GM12878 (cell line): ENCODE results near the gene PTGIS. TPM values are rescaled to one million over a fixed set of nuclear protein-coding genes. Genes with fewer than 3 reads are reported as not detected.

ENCODE experiments used
- ATAC-seq: fragments of 200-7000 bp; cut with Tn5 transposase; 3 replicates; pipeline ENCODE4 v1.9.1; 2020; ENCODE audit warnings: mild to moderate bottlenecking, moderate library complexity
- BruUV-seq: library from RNA; stranded (reverse); fragments of 400-500 nt; replicated peaks from 2 replicates; lab custom pipeline; 2021; lab: Mats Ljungman, UMichigan
- CTCF ChIA-PET: fragments of 300-600 bp; sonication (Branson Sonifier 250); formaldehyde crosslinking; extraction: SDS; loops from one replicate; lab custom pipeline; 2021; ENCODE audit warnings: inconsistent platforms; lab: Yijun Ruan, JAX
- POLR2A ChIA-PET: fragments of 350-600 bp; formaldehyde crosslinking; extraction: SDS; loops from one replicate; lab custom pipeline; 2021; ENCODE audit warnings: inconsistent platforms; lab: Charles Lee
- RAD21 ChIA-PET: fragments of 300-600 bp; sonication (Branson Sonifier 250); formaldehyde crosslinking; loops from one replicate; lab custom pipeline; 2023; ENCODE audit warnings: antibody characterized with exemption; ENCODE audit not compliant: unreplicated experiment; lab: Charles Lee
- SMC1A ChIA-PET: fragments of 300-600 bp; sonication (Branson Sonifier 250); formaldehyde crosslinking; loops from one replicate; lab custom pipeline; 2023; ENCODE audit not compliant: unreplicated experiment, uncharacterized antibody; lab: Charles Lee
- DNase-seq: peaks from one replicate; pipeline ENCODE4 v3.0.0-alpha.2; 2011; ENCODE audit warnings: low read depth, low spot score
- FAIRE-seq: peaks from 3 replicates; lab custom pipeline; 2011; peaks lifted over from hg19 to GRCh38; lab: Jason Lieb, UNC
- H2AFZ ChIP-seq: 2 replicates; pipeline ENCODE4 v1.6.0; 2011; ENCODE audit warnings: low read depth, low read length, control low read depth; ENCODE audit not compliant: control insufficient read depth
- H3K27ac ChIP-seq: 2 replicates; pipeline ENCODE4 v1.5.1; 2011; ENCODE audit warnings: control low read depth; ENCODE audit not compliant: control insufficient read depth, insufficient read depth
- H3K27me3 ChIP-seq, 2 experiments: replicated peaks in 1 of 2; 2 replicates each; pipeline versions ENCODE4 v1.6.0 to v1.6.1; 2011; ENCODE audit warnings: low read length in 1 of 2; ENCODE audit not compliant: control insufficient read depth in 2 of 2, insufficient read depth in 2 of 2
- H3K36me3 ChIP-seq, 2 experiments: 2 replicates each; pipeline ENCODE4 v1.5.1; 2011; ENCODE audit warnings: low read length in 1 of 2; ENCODE audit not compliant: control insufficient read depth in 2 of 2, insufficient read depth in 2 of 2
- H3K4me1 ChIP-seq: 2 replicates; pipeline ENCODE4 v1.6.1; 2011; ENCODE audit warnings: mild to moderate bottlenecking, low read length, moderate library complexity, mixed read lengths; ENCODE audit not compliant: control insufficient read depth, insufficient read depth
- H3K4me2 ChIP-seq: 2 replicates; pipeline ENCODE4 v1.6.0; 2011; ENCODE audit warnings: control low read depth; ENCODE audit not compliant: control insufficient read depth, insufficient read depth
- H3K4me3 ChIP-seq: fragments of 200-600 bp; sonication (generic); 2 replicates; pipeline ENCODE4 v1.5.1; 2016
- H3K79me2 ChIP-seq: 2 replicates; pipeline ENCODE4 v1.6.0; 2011; ENCODE audit warnings: low read length; ENCODE audit not compliant: control insufficient read depth, insufficient read depth
- H3K9ac ChIP-seq: 2 replicates; pipeline ENCODE4 v1.8.0; 2011; ENCODE audit warnings: low read length, control low read depth, mixed read lengths; ENCODE audit not compliant: control insufficient read depth, insufficient read depth
- H3K9me3 ChIP-seq: replicated peaks from 3 replicates; pipeline ENCODE4 v1.5.1; 2011; ENCODE audit warnings: mild to moderate bottlenecking, low read length; ENCODE audit not compliant: control insufficient read depth, insufficient read depth
- H4K20me1 ChIP-seq: 2 replicates; pipeline ENCODE4 v1.6.0; 2011; ENCODE audit not compliant: control insufficient read depth, insufficient read depth
- ASH2L ChIP-seq: fragments of 300-600, 200-600 bp; sonication (generic); IDR thresholded peaks from 2 replicates; pipeline ENCODE4 v1.6.1; 2017; ENCODE audit warnings: low read depth, mild to moderate bottlenecking, borderline replicate concordance
- BCL11A ChIP-seq: IDR thresholded peaks from 2 replicates; pipeline ENCODE4 v1.6.1; 2011; ENCODE audit warnings: low read depth, low read length
- BRCA1 ChIP-seq: IDR thresholded peaks from 2 replicates; pipeline ENCODE4 v1.6.1; 2011; ENCODE audit warnings: low read depth, low read length, improper control_type of control experiment
- CBX3 ChIP-seq: fragments of 200-600 bp; sonication (generic); IDR thresholded peaks from 2 replicates; pipeline ENCODE4 v1.6.1; 2016; ENCODE audit warnings: low read depth, borderline replicate concordance
- DPF2 ChIP-seq: fragments of 450-650 bp; IDR thresholded peaks from 2 replicates; pipeline ENCODE4 v1.6.1; 2017; ENCODE audit warnings: mild to moderate bottlenecking
- ESRRA ChIP-seq: IDR thresholded peaks from 2 replicates; pipeline ENCODE4 v1.6.1; 2012; ENCODE audit warnings: mild to moderate bottlenecking, low read length, improper control_type of control experiment
- GABPA ChIP-seq: IDR thresholded peaks from 2 replicates; pipeline ENCODE4 v1.6.1; 2014; ENCODE audit warnings: antibody characterized with exemption, low read depth, mild to moderate bottlenecking, inconsistent platforms
- MLLT1 ChIP-seq: fragments of 450-650 bp; IDR thresholded peaks from 2 replicates; pipeline ENCODE4 v1.6.1; 2016; ENCODE audit warnings: mild to moderate bottlenecking
- NBN ChIP-seq: fragments of 450-650 bp; IDR thresholded peaks from 2 replicates; pipeline ENCODE4 v1.6.1; 2016
- NR2C2 ChIP-seq: IDR thresholded peaks from 2 replicates; pipeline ENCODE4 v1.6.1; 2011; ENCODE audit warnings: borderline replicate concordance, low read depth; ENCODE audit not compliant: control insufficient read depth, insufficient read length
- PBX3 ChIP-seq: IDR thresholded peaks from 2 replicates; pipeline ENCODE4 v1.6.1; 2011; ENCODE audit warnings: mild to moderate bottlenecking, low read depth, low read length, moderate library complexity; ENCODE audit not compliant: insufficient replicate concordance
- RB1 ChIP-seq: fragments of 450-650 bp; formaldehyde crosslinking; IDR thresholded peaks from 2 replicates; pipeline ENCODE4 v1.6.1; 2017; ENCODE audit warnings: mild to moderate bottlenecking, borderline replicate concordance
- SMARCA5 ChIP-seq: fragments of 450-650 bp; IDR thresholded peaks from 2 replicates; pipeline ENCODE4 v1.6.1; 2017; ENCODE audit warnings: mild to moderate bottlenecking
- SMC3 ChIP-seq: IDR thresholded peaks from 2 replicates; pipeline ENCODE4 v1.6.1; 2011; ENCODE audit warnings: low read length, improper control_type of control experiment, borderline replicate concordance
- SPI1 ChIP-seq: IDR thresholded peaks from 2 replicates; pipeline ENCODE4 v1.6.1; 2011; ENCODE audit warnings: low read depth, mild to moderate bottlenecking, low read length, moderate library complexity, borderline replicate concordance; ENCODE audit not compliant: insufficient read depth
- SREBF1 ChIP-seq: IDR thresholded peaks from 2 replicates; pipeline ENCODE4 v1.6.1; 2012; ENCODE audit warnings: mild to moderate bottlenecking, low read length
- STAT1 ChIP-seq: fragments of 450-650 bp; conservative IDR thresholded peaks from 2 replicates; pipeline ENCODE4 v1.6.1; 2014; ENCODE audit warnings: antibody characterized with exemption, mild to moderate bottlenecking
- ZBTB4 ChIP-seq: fragments of 450-650 bp; formaldehyde crosslinking; IDR thresholded peaks from 2 replicates; pipeline ENCODE4 v1.4.0; 2022; ENCODE audit warnings: mild to moderate bottlenecking, moderate library complexity
- WGBS: methylation state at CpG from one replicate; pipeline ENCODE4 v1.1.6; 2016; ENCODE audit warnings: low lambda C conversion rate; ENCODE audit not compliant: insufficient replicate concordance, insufficient coverage; ENCODE audit errors: missing lambda C conversion rate; 5-methylcytosine and 5-hydroxymethylcytosine counted together
- in situ Hi-C: fragments of 300-500 bp; cut with MboI; formaldehyde crosslinking; loops from 9 replicates; pipeline ENCODE4 v1.14.3; 2018; ENCODE audit warnings: mixed read lengths
- intact Hi-C: fragments of 100-400 bp; cut with micrococcal nuclease; formaldehyde crosslinking; loops from one replicate; pipeline ENCODE4 v1.14.2; 2022; ENCODE audit not compliant: unreplicated experiment
- polyA plus RNA-seq, 11 experiments: library from polyadenylated mRNA; depleted of rRNA in 4 of 11; unstranded in 6 of 11; stranded (reverse) in 5 of 11; fragments of >200 nt; fragmentation: Nextera tagmentation in 4 of 11; fragmentation: Illumina TruSeq in 1 of 11; extraction: Ambion mirVana in 4 of 11; extraction: Trizol in 1 of 11; gene quantifications; 1 replicate in 1 of 11; 2 replicates in 10 of 11; pipeline versions ENCODE4 v1.2.1 to v1.2.3, GENCODE V29; 2011 to 2016; ENCODE audit warnings: inconsistent platforms in 2 of 11, missing spikeins in 2 of 11, low read depth in 1 of 11
- total RNA-seq, 4 experiments: library from RNA; depleted of rRNA in 3 of 4; stranded (reverse); fragments of >200 nt in 3 of 4; fragmentation: Illumina TruSeq in 1 of 4; extraction: Trizol in 1 of 4; gene quantifications; 2 replicates each; pipeline versions ENCODE4 v1.2.1 to v1.2.3, GENCODE V29; 2013 to 2021

Gene PTGIS
- total and polyA plus RNA-seq, 10 of the 15 experiments (the other 5 are each of a cell fraction or from before 2014, with no cell fraction given), result 0.10 TPM; not detected in 9

- intact Hi-C loops (no loop called here), in situ Hi-C loops (no loop called here)
- ChIA-PET CTCF (interaction anchor here (0.9 to 1.2 kb wide), 2 partner anchors 17 to 83 kb away, joined by 3 to 4 read pairs; no protein-coding TSS in a partner anchor), RAD21 (no interaction called here), SMC1A (interaction anchor here (0.6 to 1.0 kb wide), 3 partner anchors 214 to 687 kb away, joined by 3 read pairs; no protein-coding TSS in a partner anchor), POLR2A (no interaction called here)
- no peak for FAIRE-seq
- Histone ChIP-seq H3K4me3 (no peak overlapping the region), H3K27me3 (no peaks in the 10 kb centered on the region; a peak in 2 of 4 replicates), H3K4me2 (no peak overlapping the region), H3K27ac (no peak overlapping the region), H3K36me3 (no peaks in the 10 kb centered on the region), H3K79me2 (no peaks in the 10 kb centered on the region), H3K9ac (no peak overlapping the region), H2AFZ (no peak overlapping the region), H4K20me1 (no peaks in the 10 kb centered on the region), H3K4me1 (peaks cover 6% of the 10 kb centered on the region), H3K9me3 (no peaks in the 10 kb centered on the region)
- no peak for DNase-seq
- ATAC-seq, result no peak
- BruUV-seq, result no TSS peak
- 54% methylated on average over 4 of the region's 4 CpGs for WGBS
- no peak for TF ChIP-seq GABPA
- TF ChIP-seq ASH2L, result no peak
- TF ChIP-seq BCL11A, result no peak
- TF ChIP-seq BRCA1, result no peak
- no peak for TF ChIP-seq ESRRA
- no peak for TF ChIP-seq ZBTB4 (CRISPR knock-in tag)
- no peak for TF ChIP-seq NBN
- TF ChIP-seq CBX3, result no peak
- no peak for TF ChIP-seq SMARCA5
- no peak for TF ChIP-seq RB1
- no peak for TF ChIP-seq DPF2
- TF ChIP-seq SPI1, result no peak
- no peak for TF ChIP-seq STAT1
- TF ChIP-seq PBX3, result no peak
- TF ChIP-seq MLLT1, result no peak
- TF ChIP-seq NR2C2, result no peak
- TF ChIP-seq SREBF1, result no peak
- TF ChIP-seq SMC3, result no peak
These were observed 23.4 kb upstream of the PTGIS start for GRCh38 chr20:49591217-49591865.
